HCT116 (cell line): Measurements from ENCODE around the gene PRR9. TPM values are rescaled to one million over a fixed set of nuclear protein-coding genes. Genes with fewer than 3 reads are reported as not detected.

ENCODE experiments used
- ATAC-seq: fragments of 200-7000 bp; cut with Tn5 transposase; 2 replicates; pipeline ENCODE4 v1.9.1; 2020; ENCODE audit warnings: mild to moderate bottlenecking, moderate library complexity
- BruUV-seq: library from RNA; stranded (reverse); fragments of 400-500 nt; replicated peaks from 2 replicates; lab custom pipeline; 2021; lab: Mats Ljungman, UMichigan
- CTCF ChIA-PET: fragments of 300-600 bp; sonication (Branson Sonifier 250); formaldehyde crosslinking; loops from one replicate; lab custom pipeline; 2021; ENCODE audit warnings: antibody characterized with exemption; lab: Charles Lee
- POLR2A ChIA-PET: fragments of 300-600, 350-600 bp; sonication (Branson Sonifier 250); formaldehyde crosslinking; loops from one replicate; lab custom pipeline; 2021; ENCODE audit warnings: antibody characterized with exemption; lab: Charles Lee
- RAD21 ChIA-PET, 2 experiments: fragments of 300-600 bp; sonication (Branson Sonifier 250); formaldehyde crosslinking; loops; one replicate each; lab custom pipeline; 2023; ENCODE audit warnings: low total read pairs in 2 of 2; ENCODE audit not compliant: uncharacterized antibody in 2 of 2, unreplicated experiment in 2 of 2, low non-redundant PET in 1 of 2; lab: Charles Lee
- DNase-seq: peaks from one replicate; pipeline ENCODE4 v3.0.0-alpha.2; 2010; ENCODE audit warnings: low read depth, low spot score
- H2AFZ ChIP-seq: fragments of 200-600 bp; shearing (Covaris generic), sonication (generic); 2 replicates; pipeline ENCODE4 v1.6.1; 2017; ENCODE audit warnings: low read depth, mixed run types, mixed read lengths, antibody characterized with exemption, low read length; ENCODE audit not compliant: poor library complexity, severe bottlenecking
- H3K27ac ChIP-seq: 2 replicates; pipeline ENCODE4 v1.5.1; 2012; ENCODE audit warnings: low read depth, low read length
- H3K27me3 ChIP-seq: fragments of 200-600 bp; sonication (generic); 2 replicates; pipeline ENCODE4 v1.6.1; 2016; ENCODE audit warnings: mixed run types, low read length, mixed read lengths; ENCODE audit not compliant: insufficient read depth
- H3K36me3 ChIP-seq, 2 experiments: fragments of 200-500 bp in 1 of 2; fragments of 200-600 bp in 1 of 2; sonication (Bioruptor generic) in 1 of 2; sonication (generic) in 1 of 2; 2 replicates each; pipeline versions ENCODE4 v1.5.1 to v1.6.1; 2014 to 2016; ENCODE audit warnings: low read length in 2 of 2, inconsistent platforms in 1 of 2, mixed read lengths in 1 of 2, mixed run types in 1 of 2; ENCODE audit not compliant: insufficient read depth in 2 of 2, control insufficient read depth in 1 of 2
- H3K4me1 ChIP-seq, 2 experiments: fragments of 200-600 bp in 1 of 2; sonication (generic) in 1 of 2; 2 replicates each; pipeline versions ENCODE4 v1.5.1 to v1.6.1; 2012 to 2017; ENCODE audit warnings: low read length in 2 of 2, inconsistent platforms in 1 of 2, mild to moderate bottlenecking in 1 of 2, mixed read lengths in 1 of 2, mixed run types in 1 of 2, moderate library complexity in 1 of 2; ENCODE audit not compliant: insufficient read depth in 2 of 2, control insufficient read depth in 1 of 2
- H3K4me2 ChIP-seq: fragments of 200-600 bp; sonication (generic); 2 replicates; pipeline ENCODE4 v1.6.1; 2017; ENCODE audit warnings: mixed run types, low read length, mixed read lengths
- H3K4me3 ChIP-seq, 2 experiments: fragments of 200-600 bp in 1 of 2; sonication (generic) in 1 of 2; replicated peaks in 1 of 2; 2 replicates each; pipeline ENCODE4 v1.5.1; 2011 to 2016; ENCODE audit warnings: low read length in 2 of 2, control low read depth in 1 of 2, low read depth in 1 of 2, mild to moderate bottlenecking in 1 of 2, mixed read lengths in 1 of 2, mixed run types in 1 of 2
- H3K79me2 ChIP-seq: fragments of 200-600 bp; sonication (generic); 2 replicates; pipeline ENCODE4 v1.6.1; 2017; ENCODE audit warnings: mild to moderate bottlenecking, mixed run types, low read length, moderate library complexity, mixed read lengths; ENCODE audit not compliant: insufficient read depth
- H3K9ac ChIP-seq: fragments of 200-600 bp; sonication (generic); 2 replicates; pipeline ENCODE4 v1.6.1; 2016; ENCODE audit warnings: low read length, mixed read lengths
- H3K9me2 ChIP-seq: fragments of 200-600 bp; sonication (generic), shearing (Covaris generic); 2 replicates; pipeline ENCODE4 v1.6.1; 2017; ENCODE audit warnings: mixed run types, mild to moderate bottlenecking, moderate library complexity; ENCODE audit not compliant: insufficient read depth
- H3K9me3 ChIP-seq, 2 experiments: fragments of 200-500 bp in 1 of 2; fragments of 200-600 bp in 1 of 2; sonication (Bioruptor generic) in 1 of 2; sonication (generic) in 1 of 2; 2 replicates each; pipeline ENCODE4 v1.6.1; 2014 to 2017; ENCODE audit warnings: low read length in 2 of 2, mixed read lengths in 2 of 2, inconsistent platforms in 1 of 2, low read depth in 1 of 2, mild to moderate bottlenecking in 1 of 2, mixed run types in 1 of 2, moderate library complexity in 1 of 2; ENCODE audit not compliant: control insufficient read depth in 1 of 2, insufficient read depth in 1 of 2
- H4K20me1 ChIP-seq: fragments of 200-600 bp; sonication (generic), shearing (Covaris generic); 2 replicates; pipeline ENCODE4 v1.6.1; 2017; ENCODE audit warnings: mixed run types, mild to moderate bottlenecking, moderate library complexity; ENCODE audit not compliant: insufficient read depth
- CEBPB ChIP-seq: IDR thresholded peaks from 2 replicates; pipeline ENCODE4 v1.6.1; 2012; ENCODE audit warnings: low read depth
- EZH2 ChIP-seq: fragments of 200-600 bp; sonication (generic); IDR thresholded peaks from 2 replicates; pipeline ENCODE4 v1.6.1; 2017; ENCODE audit warnings: antibody characterized with exemption, mixed run types
- EZH2phosphoT487 ChIP-seq: fragments of 200-600 bp; IDR thresholded peaks from 2 replicates; pipeline ENCODE4 v1.6.1; 2018; ENCODE audit warnings: antibody characterized with exemption, borderline replicate concordance
- JUND ChIP-seq: IDR thresholded peaks from 2 replicates; pipeline ENCODE4 v1.6.1; 2012
- POLR2AphosphoS5 ChIP-seq: IDR thresholded peaks from 2 replicates; pipeline ENCODE4 v1.6.1; 2011; ENCODE audit warnings: mild to moderate bottlenecking, low read depth, low read length, moderate library complexity
- REST ChIP-seq: IDR thresholded peaks from 2 replicates; pipeline ENCODE4 v1.6.1; 2012; ENCODE audit warnings: low read depth
- SIN3A ChIP-seq: IDR thresholded peaks from 2 replicates; pipeline ENCODE4 v1.6.1; 2012; ENCODE audit warnings: low read depth
- SRF ChIP-seq: IDR thresholded peaks from 2 replicates; pipeline ENCODE4 v1.6.1; 2012; ENCODE audit warnings: low read depth
- YY1 ChIP-seq: IDR thresholded peaks from 2 replicates; pipeline ENCODE4 v1.6.1; 2011; ENCODE audit warnings: low read length, low read depth, moderate library complexity, mild to moderate bottlenecking; ENCODE audit not compliant: insufficient replicate concordance; ENCODE audit errors: extremely low read depth
- ZBTB33 ChIP-seq: IDR thresholded peaks from 2 replicates; pipeline ENCODE4 v1.6.1; 2011; ENCODE audit warnings: mild to moderate bottlenecking, low read length, moderate library complexity; ENCODE audit not compliant: insufficient replicate concordance; ENCODE audit errors: extremely low read depth
- intact Hi-C: fragments of 100-400 bp; cut with micrococcal nuclease; formaldehyde crosslinking; loops from 2 replicates; pipeline ENCODE4 v1.10.0; 2022
- total RNA-seq: library from RNA; stranded (reverse); gene quantifications from one replicate; pipeline ENCODE4 v1.2.1, GENCODE V29; 2021; ENCODE audit not compliant: unreplicated experiment
- TF ChIP-seq, protein P1 (sequence below), 3 experiments: fragments of 200-600 bp in 1 of 3; sonication (generic) in 1 of 3; IDR thresholded peaks in 2 of 3; conservative IDR thresholded peaks in 1 of 3; 2 replicates each; pipeline ENCODE4 v1.5.1; 2012 to 2017; ENCODE audit warnings: low read depth in 2 of 3, low read length in 2 of 3, antibody characterized with exemption in 1 of 3, borderline replicate concordance in 1 of 3, control low read depth in 1 of 3, mild to moderate bottlenecking in 1 of 3, mixed read lengths in 1 of 3, mixed run types in 1 of 3, moderate library complexity in 1 of 3; ENCODE audit not compliant: insufficient read depth in 1 of 3

PRR9 gene
- total RNA-seq, 1 experiment from 2014 or later: not detected

DNA sequence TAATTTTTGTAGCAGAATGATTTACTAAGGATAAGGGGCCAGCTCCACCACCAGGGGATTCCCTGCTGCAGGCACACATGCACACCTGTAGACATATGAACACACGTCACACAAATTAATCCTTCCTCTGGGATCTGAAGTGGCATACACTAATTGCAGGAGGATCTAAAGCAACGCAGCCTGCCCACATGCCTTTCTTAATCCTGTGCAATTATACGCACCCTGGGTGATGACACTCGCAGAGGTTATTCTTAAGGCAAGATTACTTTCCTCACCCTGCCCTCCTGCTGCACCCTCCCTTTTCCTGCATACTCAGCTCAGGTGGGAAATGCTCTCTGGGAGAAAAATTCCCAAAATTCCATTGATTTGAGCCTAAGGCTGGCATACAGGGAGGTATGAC lies 34.6 kb downstream of the PRR9 start:
- Histone ChIP-seq H3K4me2 (no peak overlapping the region), H3K9me3 (no peaks in the 10 kb centered on the region), H2AFZ (no peak overlapping the region), H4K20me1 (no peaks in the 10 kb centered on the region), H3K4me3 (no peak overlapping the region), H3K4me1 (no peaks in the 10 kb centered on the region), H3K9me2 (no peaks in the 10 kb centered on the region), H3K9ac (no peak overlapping the region), H3K27ac (no peak overlapping the region), H3K27me3 (peaks cover 52% of the 10 kb centered on the region), H3K79me2 (no peaks in the 10 kb centered on the region), H3K36me3 (no peaks in the 10 kb centered on the region)
- CTCF ChIA-PET: no interaction called here
- no peak for DNase-seq
- RAD21 ChIA-PET: no interaction called here
- POLR2A ChIA-PET: no interaction called here
- intact Hi-C loops: no loop called here
- no TSS peak for BruUV-seq
- no peak for ATAC-seq
- TF ChIP-seq EZH2phosphoT487 (no peak), CEBPB (no peak), JUND (no peak), POLR2AphosphoS5 (no peak), YY1 (no peak), ZBTB33 (no peak), EZH2 (no peak), SIN3A (no peak), SRF (no peak), REST (no peak)
- TF ChIP-seq, protein P1, sequence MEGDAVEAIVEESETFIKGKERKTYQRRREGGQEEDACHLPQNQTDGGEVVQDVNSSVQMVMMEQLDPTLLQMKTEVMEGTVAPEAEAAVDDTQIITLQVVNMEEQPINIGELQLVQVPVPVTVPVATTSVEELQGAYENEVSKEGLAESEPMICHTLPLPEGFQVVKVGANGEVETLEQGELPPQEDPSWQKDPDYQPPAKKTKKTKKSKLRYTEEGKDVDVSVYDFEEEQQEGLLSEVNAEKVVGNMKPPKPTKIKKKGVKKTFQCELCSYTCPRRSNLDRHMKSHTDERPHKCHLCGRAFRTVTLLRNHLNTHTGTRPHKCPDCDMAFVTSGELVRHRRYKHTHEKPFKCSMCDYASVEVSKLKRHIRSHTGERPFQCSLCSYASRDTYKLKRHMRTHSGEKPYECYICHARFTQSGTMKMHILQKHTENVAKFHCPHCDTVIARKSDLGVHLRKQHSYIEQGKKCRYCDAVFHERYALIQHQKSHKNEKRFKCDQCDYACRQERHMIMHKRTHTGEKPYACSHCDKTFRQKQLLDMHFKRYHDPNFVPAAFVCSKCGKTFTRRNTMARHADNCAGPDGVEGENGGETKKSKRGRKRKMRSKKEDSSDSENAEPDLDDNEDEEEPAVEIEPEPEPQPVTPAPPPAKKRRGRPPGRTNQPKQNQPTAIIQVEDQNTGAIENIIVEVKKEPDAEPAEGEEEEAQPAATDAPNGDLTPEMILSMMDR (IDR thresholded peaks at IDR 0.05 in 2 of 3, conservative IDR thresholded peaks at IDR 0.05 in 1 of 3; ENCODE audit: borderline replicate concordance in 1 of 3, insufficient read depth in 1 of 3, low read depth in 2 of 3, low read length in 2 of 3): no peak
